Measurements from ENCODE around the gene DDX5. TPM values are rescaled to one million over a fixed set of nuclear protein-coding genes. Genes with fewer than 3 reads are reported as not detected.

Gene DDX5
- total RNA-seq, 3 donors from 2014 or later (not counting 1 experiment from before 2014, with no cell fraction given), result 2,956 to 3,334 (median 3,276) TPM

DNA sequence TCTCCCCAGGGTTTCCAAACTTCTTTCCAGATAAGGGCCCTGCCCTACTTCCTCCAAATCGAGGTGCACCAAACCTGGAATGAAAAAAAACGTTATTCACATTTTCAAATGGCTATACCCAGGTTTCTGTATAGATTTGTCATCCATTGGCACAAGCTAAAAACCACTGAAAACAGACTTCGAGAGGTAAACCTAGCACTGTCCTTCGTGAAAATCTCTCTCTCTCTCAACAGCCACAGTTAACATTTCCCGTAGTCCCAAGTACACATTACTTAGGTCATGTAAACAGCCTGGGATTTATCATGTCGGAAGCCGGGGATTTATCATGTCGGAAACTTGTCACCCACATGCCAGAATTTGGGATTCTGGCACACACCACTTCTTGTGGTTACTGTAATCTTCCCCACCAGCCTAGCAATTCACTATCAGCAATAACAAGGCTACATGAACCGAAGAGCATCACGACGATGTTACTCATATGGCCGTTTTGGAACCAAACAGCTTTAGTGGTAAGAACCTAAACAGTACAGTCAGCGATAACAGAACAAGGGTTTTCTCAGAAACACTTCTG is 1.2 kb downstream of the DDX5 start:
- no peak for ATAC-seq

DNA sequence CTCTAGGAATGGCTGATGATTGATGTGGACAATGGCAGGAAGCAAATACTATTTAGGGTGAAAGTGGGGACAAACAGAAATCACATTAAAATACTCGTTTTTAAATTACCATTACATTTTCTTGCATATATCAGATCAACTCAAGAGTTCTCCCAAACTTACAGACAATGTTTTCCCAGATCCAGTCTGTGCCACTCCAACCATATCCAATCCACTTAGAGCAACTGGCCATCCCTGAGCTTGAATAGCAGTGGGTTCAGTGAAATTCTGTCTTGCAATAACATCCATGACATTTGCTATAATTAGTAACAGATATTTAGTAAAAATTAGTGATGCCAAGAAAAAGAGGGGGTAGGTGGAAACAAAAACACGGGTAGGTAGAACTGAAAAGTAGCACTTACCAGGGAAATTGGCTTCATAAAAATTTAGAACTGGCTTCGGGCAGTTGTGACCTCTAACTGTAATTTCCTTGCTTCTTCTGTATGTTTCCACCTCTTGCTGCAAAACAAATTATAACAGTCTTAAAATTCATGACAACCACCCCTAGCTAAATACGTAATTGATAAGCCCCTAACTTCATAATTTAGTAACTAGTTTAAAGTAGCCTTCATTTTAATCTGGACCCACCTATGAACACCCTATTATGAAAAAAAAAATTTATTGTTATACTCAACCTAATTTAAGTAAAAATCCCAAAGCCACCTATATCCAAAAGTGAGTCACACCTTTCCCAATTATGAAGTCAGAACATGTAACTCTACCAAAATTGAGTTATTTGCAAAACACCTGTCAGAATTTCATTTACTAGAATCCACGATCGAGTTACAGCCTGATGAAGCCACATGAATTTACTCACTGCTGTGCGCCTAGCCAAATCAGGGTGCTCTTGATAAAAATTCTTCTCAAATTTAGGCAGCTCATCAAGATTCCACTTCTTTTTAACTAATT is 2.0 kb downstream of the DDX5 start:
- H3K4me3 Mint-ChIP-seq, result peak overlapping the region; percentile 95
- 45% methylated on average over 6 of the region's 7 CpGs for WGBS (ENCODE audit: insufficient coverage)
- Histone ChIP-seq H3K36me3 (ENCODE audit: control insufficient read depth, insufficient read depth, low read length) (peaks cover 62% of the 10 kb centered on the region), H3K27me3 (ENCODE audit: control insufficient read depth, insufficient read depth, low read length) (no peaks in the 10 kb centered on the region), H3K4me1 (ENCODE audit: control insufficient read depth, insufficient read depth, low read length) (peaks cover 10% of the 10 kb centered on the region), H3K27ac (ENCODE audit: low read length) (peak overlapping the region; percentile 94), H3K4me3 (ENCODE audit: low read length) (peak overlapping the region; percentile 85), H3K9me3 (ENCODE audit: control insufficient read depth, insufficient read depth, low read length) (no peaks in the 10 kb centered on the region)
- intact Hi-C loops (cut with micrococcal nuclease), result no loop called here
- peak overlapping the region; percentile 97 to 99 for H3K27ac Mint-ChIP-seq
- no peaks in the 10 kb centered on the region for H3K27me3 Mint-ChIP-seq (ENCODE audit: low read depth in 2 of 2)
- DNase-seq (peak in 1 of 2 donors; percentile 37), ATAC-seq (no peak)
- peaks cover 70% of the 10 kb centered on the region for H3K36me3 Mint-ChIP-seq
- H3K4me1 Mint-ChIP-seq, result peaks cover 83 to 88% of the 10 kb centered on the region in 2 donors
- no peaks in the 10 kb centered on the region for H3K9me3 Mint-ChIP-seq
- TF ChIP-seq, protein P1, sequence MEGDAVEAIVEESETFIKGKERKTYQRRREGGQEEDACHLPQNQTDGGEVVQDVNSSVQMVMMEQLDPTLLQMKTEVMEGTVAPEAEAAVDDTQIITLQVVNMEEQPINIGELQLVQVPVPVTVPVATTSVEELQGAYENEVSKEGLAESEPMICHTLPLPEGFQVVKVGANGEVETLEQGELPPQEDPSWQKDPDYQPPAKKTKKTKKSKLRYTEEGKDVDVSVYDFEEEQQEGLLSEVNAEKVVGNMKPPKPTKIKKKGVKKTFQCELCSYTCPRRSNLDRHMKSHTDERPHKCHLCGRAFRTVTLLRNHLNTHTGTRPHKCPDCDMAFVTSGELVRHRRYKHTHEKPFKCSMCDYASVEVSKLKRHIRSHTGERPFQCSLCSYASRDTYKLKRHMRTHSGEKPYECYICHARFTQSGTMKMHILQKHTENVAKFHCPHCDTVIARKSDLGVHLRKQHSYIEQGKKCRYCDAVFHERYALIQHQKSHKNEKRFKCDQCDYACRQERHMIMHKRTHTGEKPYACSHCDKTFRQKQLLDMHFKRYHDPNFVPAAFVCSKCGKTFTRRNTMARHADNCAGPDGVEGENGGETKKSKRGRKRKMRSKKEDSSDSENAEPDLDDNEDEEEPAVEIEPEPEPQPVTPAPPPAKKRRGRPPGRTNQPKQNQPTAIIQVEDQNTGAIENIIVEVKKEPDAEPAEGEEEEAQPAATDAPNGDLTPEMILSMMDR (IDR thresholded peaks at IDR 0.05), result no peak

More for the DNA sequence above, 1.2 kb downstream of the DDX5 start:
- Mint-ChIP-seq H3K27ac (peak overlapping the region; percentile 97 to 99), H3K9me3 (no peaks in the 10 kb centered on the region), H3K27me3 (ENCODE audit: low read depth in 2 of 2) (no peaks in the 10 kb centered on the region), H3K4me1 (peaks cover 82 to 83% of the 10 kb centered on the region in 2 donors), H3K4me3 (peak overlapping the region; percentile 95), H3K36me3 (peaks cover 62% of the 10 kb centered on the region)
- under 1% methylated on average over 13 of the region's 13 CpGs for WGBS (ENCODE audit: insufficient coverage)
- Histone ChIP-seq H3K36me3 (ENCODE audit: control insufficient read depth, insufficient read depth, low read length) (peaks cover 62% of the 10 kb centered on the region), H3K4me3 (ENCODE audit: low read length) (peak overlapping the region; percentile 85), H3K9me3 (ENCODE audit: control insufficient read depth, insufficient read depth, low read length) (no peaks in the 10 kb centered on the region), H3K4me1 (ENCODE audit: control insufficient read depth, insufficient read depth, low read length) (peaks cover 12% of the 10 kb centered on the region), H3K27me3 (ENCODE audit: control insufficient read depth, insufficient read depth, low read length) (no peaks in the 10 kb centered on the region), H3K27ac (ENCODE audit: low read length) (peak overlapping the region; percentile 94)
- TF ChIP-seq, protein P1 (IDR thresholded peaks at IDR 0.05), result no peak
- intact Hi-C loops (cut with micrococcal nuclease), result loop anchor here (5.0 kb wide), 3 partner anchors 142 to 733 kb away; partner anchors contain the start of genes CCDC47, DDX42 and SMURF2
- DNase-seq, result no peak

DNA sequence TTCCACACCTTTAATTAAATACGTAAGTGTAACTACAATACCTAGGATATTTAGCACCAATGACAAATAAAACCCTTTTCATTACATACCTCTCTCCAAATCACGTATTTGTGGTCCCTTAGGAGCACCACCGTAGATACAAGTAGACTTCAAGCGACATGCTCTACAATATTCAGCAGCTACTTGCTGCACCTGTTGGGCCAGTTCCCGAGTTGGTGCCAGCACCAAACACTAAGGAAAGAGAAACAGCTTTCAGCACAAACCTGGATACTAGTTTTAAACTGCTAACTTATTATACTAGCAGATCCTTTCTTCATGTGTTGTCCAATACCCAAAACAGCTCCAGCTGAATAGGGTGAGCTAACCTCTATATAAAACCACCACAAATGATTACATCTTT is 2.7 kb downstream of the DDX5 start:
- Histone ChIP-seq H3K4me1 (ENCODE audit: control insufficient read depth, insufficient read depth, low read length) (peaks cover 9% of the 10 kb centered on the region), H3K9me3 (ENCODE audit: control insufficient read depth, insufficient read depth, low read length) (no peaks in the 10 kb centered on the region), H3K27ac (ENCODE audit: low read length) (no peak overlapping the region), H3K4me3 (ENCODE audit: low read length) (no peak overlapping the region), H3K27me3 (ENCODE audit: control insufficient read depth, insufficient read depth, low read length) (no peaks in the 10 kb centered on the region), H3K36me3 (ENCODE audit: control insufficient read depth, insufficient read depth, low read length) (peaks cover 66% of the 10 kb centered on the region)
- Mint-ChIP-seq H3K36me3 (peaks cover 77% of the 10 kb centered on the region), H3K27ac (peak overlapping the region; percentile 97 to 99), H3K4me3 (peak overlapping the region; percentile 95), H3K4me1 (peaks cover 86% of the 10 kb centered on the region in 2 donors), H3K27me3 (ENCODE audit: low read depth in 2 of 2) (no peaks in the 10 kb centered on the region), H3K9me3 (no peaks in the 10 kb centered on the region)
- WGBS (ENCODE audit: insufficient coverage), result 93% methylated on average over 5 of the region's 5 CpGs
- TF ChIP-seq, protein P1 (IDR thresholded peaks at IDR 0.05), result no peak
- no peak for ATAC-seq
- intact Hi-C loops (cut with micrococcal nuclease), result no loop called here
- peak in 1 of 2 donors; percentile 39 for DNase-seq
